ENCODE data around the gene MSL1. TPM values are rescaled to one million over a fixed set of nuclear protein-coding genes. Genes with fewer than 3 reads are reported as not detected.
A peak's percentile ranks its signal among the peaks of the same experiment; 100 is the strongest.

Gene MSL1
- total and polyA plus RNA-seq, 9 of the 15 experiments (the other 6 are each of a cell fraction or from before 2014, with no cell fraction given) = 13.8 to 120 (median 61.9) TPM

GRCh38 chr17:40121181-40122135 lies at the start of gene MSL1 (continued):
- no peak for TF ChIP-seq HDAC6 (IDR thresholded peaks at IDR 0.05; ENCODE audit: low read depth, low read length)
- TF ChIP-seq ZNF395 (CRISPR knock-in tag; IDR thresholded peaks at IDR 0.05) = no peak
- TF ChIP-seq NRF1 (conservative IDR thresholded peaks at IDR 0.05 in 1 of 2, IDR thresholded peaks at IDR 0.05 in 1 of 2) = peak; percentile 89 to 91
- TF ChIP-seq SNIP1 (IDR thresholded peaks at IDR 0.05; ENCODE audit: low read depth) = no peak
- no peak for TF ChIP-seq SMARCA5 (IDR thresholded peaks at IDR 0.05)
- no peak for TF ChIP-seq ZNF140 (CRISPR knock-in tag; IDR thresholded peaks at IDR 0.05)
- TF ChIP-seq ZNF57 (CRISPR knock-in tag; IDR thresholded peaks at IDR 0.05) = no peak
- no peak for TF ChIP-seq GABPB2 (CRISPR knock-in tag; conservative IDR thresholded peaks at IDR 0.05)
- no peak for TF ChIP-seq ZNF311 (CRISPR knock-in tag; IDR thresholded peaks at IDR 0.05)
- no peak for TF ChIP-seq IRF2 (CRISPR knock-in tag; IDR thresholded peaks at IDR 0.05)
- TF ChIP-seq TAF1 (IDR thresholded peaks at IDR 0.05; ENCODE audit: control insufficient read depth, extremely low read depth, insufficient read depth, low read length, severe bottlenecking) = peak; percentile 76
- TF ChIP-seq ZBTB9 (CRISPR knock-in tag; IDR thresholded peaks at IDR 0.05) = 0 out of 2 replicates have a peak, but pooled peaks have one; percentile 23
- no peak for TF ChIP-seq BRCA1 (IDR thresholded peaks at IDR 0.05)
- TF ChIP-seq BRCA1 (CRISPR knock-in tag; IDR thresholded peaks at IDR 0.05) = no peak
- no peak for TF ChIP-seq ZNF324 (CRISPR knock-in tag; IDR thresholded peaks at IDR 0.05)
- TF ChIP-seq HNRNPK (IDR thresholded peaks at IDR 0.05; ENCODE audit: low read depth, low read length, poor library complexity, severe bottlenecking) = no peak
- peak; percentile 18; the same call in 1 of the 2 replicates for TF ChIP-seq KDM2B (CRISPR knock-in tag; IDR thresholded peaks at IDR 0.05)
- TF ChIP-seq CBFA2T3 (IDR thresholded peaks at IDR 0.05) = no peak
- TF ChIP-seq IFI16 (CRISPR knock-in tag; IDR thresholded peaks at IDR 0.05) = no peak
- TF ChIP-seq ZNF232 (CRISPR knock-in tag; IDR thresholded peaks at IDR 0.05) = no peak
- no peak for TF ChIP-seq RBM15 (IDR thresholded peaks at IDR 0.05; ENCODE audit: insufficient read depth, low read length)
- peak; percentile 63 for TF ChIP-seq PCBP1 (IDR thresholded peaks at IDR 0.05; ENCODE audit: low read depth, low read length, poor library complexity, severe bottlenecking)
- TF ChIP-seq ZNF445 (CRISPR knock-in tag; IDR thresholded peaks at IDR 0.05; ENCODE audit: low read depth) = no peak
